Mucosa of rectum (tissue), 2 donors: Measurements from ENCODE around the gene CCDC91.
"Not testable (repeated sequence)": the region's sequence is repeated elsewhere in the genome, so short reads cannot be mapped to it uniquely, and the experiment has no call there.

Source experiments
- H3K27ac ChIP-seq, 2 donors: one replicate each; pipeline ENCODE4 v1.7.0; 2013; ENCODE audit warnings: inconsistent platforms in 2 of 2, low read depth in 2 of 2, low read length in 2 of 2
- H3K27me3 ChIP-seq, 2 donors: one replicate each; pipeline ENCODE4 v1.7.0; 2013; ENCODE audit warnings: low read length in 2 of 2; ENCODE audit not compliant: control insufficient read depth in 2 of 2, insufficient read depth in 2 of 2
- H3K36me3 ChIP-seq, 2 donors: one replicate each; pipeline ENCODE4 v1.7.0; 2013; ENCODE audit warnings: low read length in 2 of 2; ENCODE audit not compliant: control insufficient read depth in 2 of 2, insufficient read depth in 2 of 2
- H3K4me1 ChIP-seq, 2 donors: one replicate each; pipeline ENCODE4 v1.7.0; 2013; ENCODE audit warnings: low read length in 2 of 2, mild to moderate bottlenecking in 1 of 2; ENCODE audit not compliant: control insufficient read depth in 2 of 2, insufficient read depth in 2 of 2
- H3K4me3 ChIP-seq, 2 donors: one replicate each; pipeline ENCODE4 v1.7.0; 2013; ENCODE audit warnings: low read length in 2 of 2
- H3K9ac ChIP-seq, 2 donors: one replicate each; pipeline ENCODE4 v1.7.0; 2013; ENCODE audit warnings: low read length in 2 of 2, low read depth in 1 of 2, mild to moderate bottlenecking in 1 of 2
- H3K9me3 ChIP-seq, 2 donors: one replicate each; pipeline ENCODE4 v1.7.0; 2013; ENCODE audit warnings: low read length in 2 of 2; ENCODE audit not compliant: control insufficient read depth in 2 of 2
- donor health status: healthy.
- donor health status: Normal muscosa, but diverticular disease.

CCDC91 gene

GRCh38 chr12:28456934-28457710 is 266.9 kb downstream of the CCDC91 start:
- Histone ChIP-seq H3K36me3 (peaks cover 0 to 3% of the 10 kb centered on the region in 2 donors), H3K9ac (no peak overlapping the region), H3K9me3 (no peaks in the 10 kb centered on the region), H3K4me3 (no peak overlapping the region), H3K27me3 (no peaks in the 10 kb centered on the region), H3K27ac (no peak overlapping the region), H3K4me1 (no peaks in the 10 kb centered on the region)

- no peak overlapping the region for H3K27ac ChIP-seq
- H3K36me3 ChIP-seq, result peaks cover 0 to 3% of the 10 kb centered on the region in 2 donors
- H3K4me3 ChIP-seq, result no peak overlapping the region
- no peaks in the 10 kb centered on the region for H3K9me3 ChIP-seq
- no peaks in the 10 kb centered on the region for H3K4me1 ChIP-seq
- H3K9ac ChIP-seq, result no peak overlapping the region
- H3K27me3 ChIP-seq, result no peaks in the 10 kb centered on the region
Measured at GRCh38 chr12:28457785-28458184, 267.5 kb downstream of the CCDC91 start.

- Histone ChIP-seq H3K27ac (no peak overlapping the region), H3K36me3 (peaks cover 3 to 5% of the 10 kb centered on the region in 2 donors), H3K4me1 (no peaks in the 10 kb centered on the region), H3K27me3 (no peaks in the 10 kb centered on the region), H3K9ac (no peak overlapping the region), H3K9me3 (no peaks in the 10 kb centered on the region), H3K4me3 (no peak overlapping the region)
Measured at GRCh38 chr12:28459481-28459880, 269.2 kb downstream of the CCDC91 start.

- no peak overlapping the region for H3K4me3 ChIP-seq
- H3K9ac ChIP-seq, result no peak overlapping the region
- H3K27ac ChIP-seq, result no peak overlapping the region
- H3K4me1 ChIP-seq, result no peaks in the 10 kb centered on the region
- peaks cover 0 to 5% of the 10 kb centered on the region in 2 donors for H3K36me3 ChIP-seq
- no peaks in the 10 kb centered on the region for H3K9me3 ChIP-seq
- H3K27me3 ChIP-seq, result no peaks in the 10 kb centered on the region
Measured at GRCh38 chr12:28460420-28461130, 270.3 kb downstream of the CCDC91 start.

GRCh38 chr12:28463396-28463795 is 273.1 kb downstream of the CCDC91 start:
- H3K27ac ChIP-seq, result no peak overlapping the region
- no peaks in the 10 kb centered on the region for H3K9me3 ChIP-seq
- no peak overlapping the region for H3K9ac ChIP-seq
- no peak overlapping the region for H3K4me3 ChIP-seq
- peaks cover 0 to 5% of the 10 kb centered on the region in 2 donors for H3K36me3 ChIP-seq
- no peaks in the 10 kb centered on the region for H3K27me3 ChIP-seq
- H3K4me1 ChIP-seq, result no peaks in the 10 kb centered on the region

GRCh38 chr12:28471762-28472161 is 281.5 kb downstream of the CCDC91 start:
- not testable (repeated sequence) for H3K27me3 ChIP-seq, H3K9ac ChIP-seq, H3K27ac ChIP-seq, H3K9me3 ChIP-seq, H3K4me1 ChIP-seq, H3K36me3 ChIP-seq, H3K4me3 ChIP-seq

GRCh38 chr12:28476206-28476605 is 285.9 kb downstream of the CCDC91 start:
- H3K9ac ChIP-seq, H3K4me3 ChIP-seq, H3K9me3 ChIP-seq, H3K36me3 ChIP-seq, H3K4me1 ChIP-seq, H3K27me3 ChIP-seq, H3K27ac ChIP-seq: not testable (repeated sequence)

GRCh38 chr12:28479097-28479496 is 288.8 kb downstream of the CCDC91 start:
- not testable (repeated sequence) for H3K27me3 ChIP-seq, H3K27ac ChIP-seq, H3K4me1 ChIP-seq, H3K36me3 ChIP-seq, H3K4me3 ChIP-seq, H3K9me3 ChIP-seq, H3K9ac ChIP-seq

- H3K36me3 ChIP-seq, result no peaks in the 10 kb centered on the region
- H3K9me3 ChIP-seq, result no peaks in the 10 kb centered on the region
- no peak overlapping the region for H3K4me3 ChIP-seq
- no peak overlapping the region for H3K9ac ChIP-seq
- no peaks in the 10 kb centered on the region for H3K4me1 ChIP-seq
- no peak overlapping the region for H3K27ac ChIP-seq
- no peaks in the 10 kb centered on the region for H3K27me3 ChIP-seq
Measured at GRCh38 chr12:28479683-28480082, 289.4 kb downstream of the CCDC91 start.

GRCh38 chr12:28484156-28484555 is 293.9 kb downstream of the CCDC91 start:
- H3K27me3 ChIP-seq, result no peaks in the 10 kb centered on the region
- no peaks in the 10 kb centered on the region for H3K36me3 ChIP-seq
- no peak overlapping the region for H3K4me3 ChIP-seq
- H3K9me3 ChIP-seq, result no peaks in the 10 kb centered on the region
- no peak overlapping the region for H3K27ac ChIP-seq
- H3K9ac ChIP-seq, result no peak overlapping the region
- no peaks in the 10 kb centered on the region for H3K4me1 ChIP-seq
